Natural killer cell (primary cell): Measurements from ENCODE around the gene COL6A6. TPM values are rescaled to one million over a fixed set of nuclear protein-coding genes. Genes with fewer than 3 reads are reported as not detected.
"Not testable (repeated sequence)": the region's sequence is repeated elsewhere in the genome, so short reads cannot be mapped to it uniquely, and the experiment has no call there.

Source experiments
- ATAC-seq, 3 donors: fragments of 150-1000 bp in 2 of 3; fragments of 200-7000 bp in 1 of 3; cut with Tn5 transposase; 1 replicate in 1 of 3; 2 replicates in 2 of 3; pipeline ENCODE4 v1.10.0; 2021; ENCODE audit warnings: mild to moderate bottlenecking in 2 of 3, moderate library complexity in 2 of 3
- DNase-seq, 2 donors: peaks; one replicate each; pipeline versions ENCODE4 v3.0.0 to v3.0.0-alpha.2; 2013 to 2021; ENCODE audit warnings: mixed read lengths in 1 of 2
- H3K27ac ChIP-seq: one replicate; pipeline ENCODE4 v1.5.1; 2013; ENCODE audit warnings: mild to moderate bottlenecking, low read length
- H3K27me3 ChIP-seq: one replicate; pipeline ENCODE4 v1.6.1; 2013; ENCODE audit warnings: low read length; ENCODE audit not compliant: control insufficient read depth, insufficient read depth
- H3K36me3 ChIP-seq: one replicate; pipeline ENCODE4 v1.6.1; 2013; ENCODE audit warnings: low read length; ENCODE audit not compliant: control insufficient read depth, insufficient read depth
- H3K4me1 ChIP-seq: one replicate; pipeline ENCODE4 v1.6.1; 2013; ENCODE audit warnings: low read length; ENCODE audit not compliant: control insufficient read depth, insufficient read depth
- H3K4me3 ChIP-seq: one replicate; pipeline ENCODE4 v1.5.1; 2013; ENCODE audit warnings: low read length
- H3K9me3 ChIP-seq: one replicate; pipeline ENCODE4 v1.6.1; 2013; ENCODE audit warnings: low read length; ENCODE audit not compliant: control insufficient read depth, insufficient read depth
- H3K27ac Mint-ChIP-seq, 2 donors: one replicate each; pipeline ENCODE4 v1.8.0; 2022; ENCODE audit warnings: mild to moderate bottlenecking in 2 of 2, mixed read lengths in 2 of 2, moderate library complexity in 1 of 2
- H3K27me3 Mint-ChIP-seq, 2 donors: one replicate each; pipeline ENCODE4 v1.8.0; 2022; ENCODE audit warnings: low read depth in 2 of 2, mixed read lengths in 2 of 2
- H3K36me3 Mint-ChIP-seq: one replicate; pipeline ENCODE4 v1.8.0; 2022; ENCODE audit warnings: mixed read lengths
- H3K4me1 Mint-ChIP-seq, 2 donors: one replicate each; pipeline ENCODE4 v1.8.0; 2022; ENCODE audit warnings: mixed read lengths in 2 of 2
- H3K4me3 Mint-ChIP-seq: one replicate; pipeline ENCODE4 v1.8.0; 2022; ENCODE audit warnings: mild to moderate bottlenecking, moderate library complexity, mixed read lengths
- H3K9me3 Mint-ChIP-seq, 2 donors: one replicate each; pipeline ENCODE4 v1.8.0; 2022; ENCODE audit warnings: mixed read lengths in 2 of 2
- CTCF ChIP-seq: fragments of 200-600 bp; IDR thresholded peaks from one replicate; pipeline ENCODE4 v1.8.0; 2022; ENCODE audit warnings: antibody characterized with exemption
- WGBS: methylation state at CpG from one replicate; pipeline ENCODE4 v1.1.7; 2013; ENCODE audit warnings: missing lambda C conversion rate; ENCODE audit not compliant: insufficient coverage; 5-methylcytosine and 5-hydroxymethylcytosine counted together
- intact Hi-C: fragments of 100-400 bp; cut with micrococcal nuclease; formaldehyde crosslinking; loops from one replicate; pipeline ENCODE4 v1.14.2; 2022
- total RNA-seq, 4 donors: library from RNA; stranded (reverse); fragments of 120-200 nt in 1 of 4; gene quantifications; one replicate each; pipeline versions ENCODE4 v1.2.3 to v1.2.4, GENCODE V29; 2013 to 2022

COL6A6 gene
- total RNA-seq, 3 donors from 2014 or later (not counting 1 experiment from before 2014, with no cell fraction given): not detected

- no peak for TF ChIP-seq CTCF
- Histone ChIP-seq H3K4me1 (no peaks in the 10 kb centered on the region), H3K4me3 (no peak overlapping the region), H3K9me3 (no peaks in the 10 kb centered on the region), H3K36me3 (no peaks in the 10 kb centered on the region), H3K27me3 (no peaks in the 10 kb centered on the region), H3K27ac (no peak overlapping the region)
- Mint-ChIP-seq H3K27me3 (no peaks in the 10 kb centered on the region), H3K9me3 (peaks cover 0 to 2% of the 10 kb centered on the region in 2 donors), H3K27ac (no peak overlapping the region), H3K4me1 (no peaks in the 10 kb centered on the region), H3K36me3 (no peaks in the 10 kb centered on the region), H3K4me3 (no peak overlapping the region)
- DNase-seq (no peak), ATAC-seq (no peak)
- 93% methylated on average over 28 of the region's 29 CpGs for WGBS
- intact Hi-C loops: no loop called here
Measured at GRCh38 chr3:130546920-130547679, 30.1 kb downstream of the COL6A6 start.

GRCh38 chr3:130547680-130548065 is 30.7 kb downstream of the COL6A6 start:
- H3K27ac ChIP-seq, H3K9me3 ChIP-seq, H3K27me3 ChIP-seq, DNase-seq, H3K4me1 ChIP-seq, H3K4me3 ChIP-seq, H3K27me3 Mint-ChIP-seq, H3K27ac Mint-ChIP-seq, H3K4me3 Mint-ChIP-seq, H3K36me3 Mint-ChIP-seq, intact Hi-C loops, H3K4me1 Mint-ChIP-seq, H3K9me3 Mint-ChIP-seq, H3K36me3 ChIP-seq, ATAC-seq: not testable (repeated sequence)
- WGBS: 86% methylated on average over 9 of the region's 9 CpGs

- no peaks in the 10 kb centered on the region for H3K4me1 Mint-ChIP-seq
- no peak overlapping the region for H3K27ac Mint-ChIP-seq
- H3K27me3 Mint-ChIP-seq: no peaks in the 10 kb centered on the region
- H3K9me3 Mint-ChIP-seq: peaks cover 0 to 2% of the 10 kb centered on the region in 2 donors
- DNase-seq (no peak), ATAC-seq (no peak)
- H3K9me3 ChIP-seq: no peaks in the 10 kb centered on the region
- H3K36me3 Mint-ChIP-seq: no peaks in the 10 kb centered on the region
- no peaks in the 10 kb centered on the region for H3K4me1 ChIP-seq
- H3K4me3 Mint-ChIP-seq: no peak overlapping the region
- intact Hi-C loops: no loop called here
- no peaks in the 10 kb centered on the region for H3K36me3 ChIP-seq
- no peaks in the 10 kb centered on the region for H3K27me3 ChIP-seq
- no peak for TF ChIP-seq CTCF
- no peak overlapping the region for H3K27ac ChIP-seq
- 100% methylated on average over 1 of the region's 1 CpG for WGBS
- no peak overlapping the region for H3K4me3 ChIP-seq
Measured at GRCh38 chr3:130548356-130548755, 31.4 kb downstream of the COL6A6 start.

GRCh38 chr3:130557336-130558035 is 40.5 kb downstream of the COL6A6 start:
- 92% methylated on average over 3 of the region's 3 CpGs for WGBS
- no peaks in the 10 kb centered on the region for H3K4me1 Mint-ChIP-seq
- no peak overlapping the region for H3K27ac Mint-ChIP-seq
- Histone ChIP-seq H3K4me3 (no peak overlapping the region), H3K4me1 (no peaks in the 10 kb centered on the region), H3K27me3 (no peaks in the 10 kb centered on the region), H3K36me3 (no peaks in the 10 kb centered on the region), H3K27ac (no peak overlapping the region), H3K9me3 (no peaks in the 10 kb centered on the region)
- no peak for TF ChIP-seq CTCF
- no peak overlapping the region for H3K4me3 Mint-ChIP-seq
- peaks cover 0 to 4% of the 10 kb centered on the region in 2 donors for H3K9me3 Mint-ChIP-seq
- ATAC-seq (no peak), DNase-seq (no peak)
- H3K27me3 Mint-ChIP-seq: no peaks in the 10 kb centered on the region
- intact Hi-C loops: no loop called here
- H3K36me3 Mint-ChIP-seq: no peaks in the 10 kb centered on the region
